Activated CD4-positive, alpha-beta T cell treated with anti-CD3 and anti-CD28 coated beads, Interleukin-2, amount 10 ng/mL, durations not matched to agents 24 days and 14 days (primary cell): Measurements from ENCODE around the gene CRNKL1. TPM values are rescaled to one million over a fixed set of nuclear protein-coding genes. Genes with fewer than 3 reads are reported as not detected.

Source experiments
- DNase-seq: peaks from one replicate; pipeline ENCODE4 v3.0.0; 2022
- H3K27ac Mint-ChIP-seq: one replicate; pipeline ENCODE4 v1.8.0; 2022; ENCODE audit warnings: mild to moderate bottlenecking, mixed read lengths
- H3K27me3 Mint-ChIP-seq: one replicate; pipeline ENCODE4 v1.8.0; 2022; ENCODE audit warnings: mixed read lengths
- H3K36me3 Mint-ChIP-seq: one replicate; pipeline ENCODE4 v1.8.0; 2022; ENCODE audit warnings: low read depth, mild to moderate bottlenecking, mixed read lengths
- H3K4me1 Mint-ChIP-seq: one replicate; pipeline ENCODE4 v1.8.0; 2021; ENCODE audit warnings: mixed read lengths
- H3K4me3 Mint-ChIP-seq: one replicate; pipeline ENCODE4 v1.8.0; 2022; ENCODE audit warnings: mild to moderate bottlenecking, moderate library complexity, mixed read lengths
- H3K9me3 Mint-ChIP-seq: one replicate; pipeline ENCODE4 v1.8.0; 2021; ENCODE audit warnings: mixed read lengths
- intact Hi-C: fragments of 100-400 bp; cut with micrococcal nuclease; formaldehyde crosslinking; loops from one replicate; pipeline ENCODE4 v1.15.1; 2023
- total RNA-seq: library from RNA; stranded (reverse); gene quantifications from 2 replicates; pipeline ENCODE4 v1.2.3, GENCODE V29; 2022

CRNKL1 gene
- total RNA-seq, 1 donor from 2014 or later = 22.7 TPM

DNA sequence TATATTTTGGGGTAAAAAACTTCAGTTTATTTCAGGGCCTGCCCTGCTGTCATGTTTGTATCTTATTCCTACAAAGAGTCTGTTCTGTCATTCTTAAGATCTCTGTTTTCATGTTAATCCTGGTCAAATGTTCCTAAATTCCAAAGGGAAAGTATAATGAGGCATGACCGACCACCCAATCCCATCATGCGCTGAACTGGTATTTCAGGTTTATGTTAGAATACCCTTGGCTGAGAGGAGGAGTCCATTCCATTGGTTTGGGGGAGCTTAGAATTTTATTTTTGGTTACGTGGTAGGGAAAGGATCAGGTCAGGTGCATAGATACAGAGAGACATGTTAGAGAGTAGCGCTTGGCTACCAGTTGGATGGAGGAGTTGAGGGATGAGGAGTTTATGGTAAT is 25.8 kb upstream of the CRNKL1 start:
- H3K36me3 Mint-ChIP-seq = no peaks in the 10 kb centered on the region
- H3K4me3 Mint-ChIP-seq = no peak overlapping the region
- H3K9me3 Mint-ChIP-seq = no peaks in the 10 kb centered on the region
- H3K4me1 Mint-ChIP-seq = no peaks in the 10 kb centered on the region
- H3K27ac Mint-ChIP-seq = no peak overlapping the region
- peaks cover 20% of the 10 kb centered on the region for H3K27me3 Mint-ChIP-seq
- intact Hi-C loops = no loop called here
- DNase-seq = no peak

DNA sequence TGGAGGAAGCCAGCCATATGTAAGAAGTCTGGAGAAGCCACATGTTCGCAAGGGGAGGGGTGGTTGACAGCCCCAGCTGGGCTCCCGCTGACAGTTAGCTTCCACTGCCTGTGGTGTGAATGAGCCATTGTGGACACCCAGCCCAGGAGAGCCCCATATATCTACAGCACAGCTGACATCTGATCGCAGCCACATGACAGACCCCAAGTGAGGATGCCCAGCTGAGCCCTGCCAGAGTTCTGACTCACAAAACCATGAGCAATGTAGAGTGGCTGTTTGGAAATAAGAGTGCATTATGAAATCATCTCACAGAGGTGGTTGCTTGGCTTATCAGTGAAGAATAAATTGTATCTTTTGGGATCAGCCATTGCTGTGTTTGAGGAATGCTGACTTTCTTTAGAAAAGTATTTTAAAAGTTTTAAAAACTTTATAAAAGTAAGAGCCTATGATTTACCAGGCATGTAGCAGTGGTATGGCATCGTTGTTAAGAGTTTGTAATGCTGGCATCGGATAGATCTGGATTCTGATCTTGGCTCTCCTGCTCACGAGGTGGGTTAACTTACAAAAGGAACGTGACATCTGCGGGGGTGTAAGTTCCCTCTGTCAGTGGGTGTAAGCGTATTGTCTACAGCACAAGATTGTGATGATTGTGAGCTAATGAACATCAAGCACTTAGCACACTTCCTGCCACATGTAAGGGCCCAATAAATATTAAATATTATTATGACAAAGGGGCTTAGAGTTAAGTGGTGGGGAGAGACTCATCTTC is 24.2 kb upstream of the CRNKL1 start:
- Mint-ChIP-seq H3K27ac (no peak overlapping the region), H3K4me1 (no peaks in the 10 kb centered on the region), H3K36me3 (no peaks in the 10 kb centered on the region), H3K9me3 (no peaks in the 10 kb centered on the region), H3K4me3 (no peak overlapping the region), H3K27me3 (peaks cover 15% of the 10 kb centered on the region)
- intact Hi-C loops = no loop called here
- no peak for DNase-seq

DNA sequence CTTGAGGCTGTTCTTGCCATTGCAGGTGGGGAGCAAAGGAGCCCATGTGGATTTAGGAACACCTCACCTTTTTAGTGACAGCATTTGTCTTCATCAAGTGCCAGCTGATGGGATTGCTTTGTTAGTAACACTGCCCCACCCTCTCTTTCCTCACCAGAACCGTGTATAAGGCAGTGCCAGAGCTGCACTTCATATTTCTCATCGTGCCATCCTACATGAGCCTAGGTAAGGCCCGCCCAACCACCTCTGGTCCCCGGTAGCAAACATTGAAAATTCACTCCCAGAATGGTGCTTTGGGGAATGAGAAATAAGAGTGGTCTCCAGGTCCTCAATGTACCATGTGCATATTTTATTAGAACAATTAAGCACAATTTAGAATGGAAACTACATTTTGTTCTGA is 22.8 kb upstream of the CRNKL1 start:
- peak; percentile 30 for DNase-seq
- H3K36me3 Mint-ChIP-seq = no peaks in the 10 kb centered on the region
- intact Hi-C loops = no loop called here
- peaks cover 15% of the 10 kb centered on the region for H3K27me3 Mint-ChIP-seq
- H3K9me3 Mint-ChIP-seq = no peaks in the 10 kb centered on the region
- no peak overlapping the region for H3K4me3 Mint-ChIP-seq
- no peaks in the 10 kb centered on the region for H3K4me1 Mint-ChIP-seq
- no peak overlapping the region for H3K27ac Mint-ChIP-seq

DNA sequence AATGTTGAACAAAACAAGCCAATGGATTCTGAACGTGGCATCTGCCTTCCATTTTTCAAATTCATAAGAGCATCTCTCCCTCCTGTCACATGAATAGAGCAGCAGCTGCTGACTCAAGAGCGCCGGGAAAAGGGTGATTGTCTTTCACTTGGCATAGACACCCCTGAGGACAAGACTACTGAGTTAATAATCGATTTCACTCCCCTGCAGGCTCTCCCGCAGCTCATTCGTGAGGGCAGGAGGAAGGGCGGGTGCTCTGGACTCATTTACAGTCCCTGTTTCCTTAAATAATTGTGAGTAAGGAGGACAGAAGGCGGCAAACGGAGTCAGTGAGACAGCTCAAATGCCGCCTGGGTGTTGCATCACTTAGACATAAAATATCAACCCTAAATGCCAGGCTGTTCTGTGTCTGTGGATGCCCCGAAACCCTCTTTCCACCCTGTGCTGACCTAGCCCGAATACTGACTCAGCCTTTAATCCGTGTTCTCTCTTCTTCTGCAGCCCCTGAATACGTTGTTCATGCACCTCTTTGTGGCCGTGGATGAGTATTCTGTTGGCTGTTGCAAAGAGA is 21.6 kb upstream of the CRNKL1 start:
- no peaks in the 10 kb centered on the region for H3K36me3 Mint-ChIP-seq
- no peaks in the 10 kb centered on the region for H3K4me1 Mint-ChIP-seq
- peak; percentile 29 for DNase-seq
- no peak overlapping the region for H3K4me3 Mint-ChIP-seq
- no peak overlapping the region for H3K27ac Mint-ChIP-seq
- H3K9me3 Mint-ChIP-seq = no peaks in the 10 kb centered on the region
- intact Hi-C loops = no loop called here
- H3K27me3 Mint-ChIP-seq = peaks cover 12% of the 10 kb centered on the region

DNA sequence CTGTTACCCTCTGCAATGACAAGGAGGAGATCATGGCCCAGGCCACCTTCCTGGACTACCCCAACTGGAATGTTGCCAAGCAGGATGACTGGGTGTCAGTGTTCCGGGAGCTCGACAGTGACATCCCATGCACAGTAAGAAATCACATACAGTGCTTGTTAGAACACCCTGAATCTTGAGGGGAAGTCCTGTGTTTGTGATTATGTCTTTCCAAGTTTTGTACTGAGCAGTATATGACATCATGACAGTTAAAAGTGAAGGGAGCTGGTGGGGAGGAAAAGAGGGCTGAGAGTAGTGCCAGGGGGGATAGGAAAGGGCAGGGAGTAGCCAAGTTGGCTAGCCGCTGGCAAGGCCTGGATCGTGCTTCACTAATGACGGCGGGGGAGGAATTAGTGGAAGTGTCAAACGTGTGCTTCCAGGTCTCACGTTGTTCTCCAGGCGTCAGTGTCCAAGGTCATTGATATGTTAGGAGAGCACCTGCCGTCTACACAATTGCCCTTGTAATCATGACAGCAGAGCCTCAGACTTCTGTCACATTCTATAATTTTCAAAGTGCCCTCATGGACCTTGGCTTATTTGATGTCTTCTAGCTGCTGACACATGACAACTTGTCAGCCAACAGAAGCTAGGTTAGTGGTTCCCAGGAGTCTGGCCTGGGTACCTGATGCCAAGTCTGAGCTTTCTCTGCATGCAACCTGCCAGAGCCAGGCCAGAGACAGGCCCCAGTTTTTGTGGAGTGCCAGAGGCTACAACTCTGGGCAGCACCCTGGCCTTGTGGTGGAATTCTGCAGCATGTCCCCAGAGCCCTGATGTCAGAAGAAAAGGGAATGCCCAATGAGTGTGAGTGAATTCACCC is 18.8 kb upstream of the CRNKL1 start:
- H3K36me3 Mint-ChIP-seq = no peaks in the 10 kb centered on the region
- H3K9me3 Mint-ChIP-seq = no peaks in the 10 kb centered on the region
- intact Hi-C loops = no loop called here
- peaks cover 2% of the 10 kb centered on the region for H3K27me3 Mint-ChIP-seq
- no peak for DNase-seq
- H3K4me1 Mint-ChIP-seq = no peaks in the 10 kb centered on the region
- no peak overlapping the region for H3K27ac Mint-ChIP-seq
- no peak overlapping the region for H3K4me3 Mint-ChIP-seq

DNA sequence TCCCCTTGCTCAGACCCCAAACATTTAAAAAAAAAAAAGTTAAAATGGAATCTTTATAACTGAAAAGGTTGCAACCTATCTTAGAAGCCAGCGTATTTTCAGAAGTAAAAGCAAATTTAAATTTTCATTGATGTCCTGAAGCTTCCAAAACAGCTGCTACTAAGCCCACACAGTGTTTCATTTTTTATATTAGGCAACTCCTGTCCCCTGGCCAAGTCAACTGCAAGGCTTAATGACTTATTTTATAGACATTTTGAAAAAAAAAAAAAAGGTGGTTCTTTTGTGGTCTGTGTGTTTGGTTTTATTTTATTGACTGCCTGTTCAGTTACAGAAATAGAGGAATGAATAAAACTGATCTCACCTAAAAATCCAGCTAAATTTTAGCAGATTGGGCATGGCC is 13.1 kb upstream of the CRNKL1 start:
- DNase-seq = no peak
- Mint-ChIP-seq H3K4me1 (no peaks in the 10 kb centered on the region), H3K36me3 (no peaks in the 10 kb centered on the region), H3K27me3 (peaks cover 16% of the 10 kb centered on the region), H3K4me3 (no peak overlapping the region), H3K27ac (no peak overlapping the region), H3K9me3 (no peaks in the 10 kb centered on the region)
- intact Hi-C loops = no loop called here

DNA sequence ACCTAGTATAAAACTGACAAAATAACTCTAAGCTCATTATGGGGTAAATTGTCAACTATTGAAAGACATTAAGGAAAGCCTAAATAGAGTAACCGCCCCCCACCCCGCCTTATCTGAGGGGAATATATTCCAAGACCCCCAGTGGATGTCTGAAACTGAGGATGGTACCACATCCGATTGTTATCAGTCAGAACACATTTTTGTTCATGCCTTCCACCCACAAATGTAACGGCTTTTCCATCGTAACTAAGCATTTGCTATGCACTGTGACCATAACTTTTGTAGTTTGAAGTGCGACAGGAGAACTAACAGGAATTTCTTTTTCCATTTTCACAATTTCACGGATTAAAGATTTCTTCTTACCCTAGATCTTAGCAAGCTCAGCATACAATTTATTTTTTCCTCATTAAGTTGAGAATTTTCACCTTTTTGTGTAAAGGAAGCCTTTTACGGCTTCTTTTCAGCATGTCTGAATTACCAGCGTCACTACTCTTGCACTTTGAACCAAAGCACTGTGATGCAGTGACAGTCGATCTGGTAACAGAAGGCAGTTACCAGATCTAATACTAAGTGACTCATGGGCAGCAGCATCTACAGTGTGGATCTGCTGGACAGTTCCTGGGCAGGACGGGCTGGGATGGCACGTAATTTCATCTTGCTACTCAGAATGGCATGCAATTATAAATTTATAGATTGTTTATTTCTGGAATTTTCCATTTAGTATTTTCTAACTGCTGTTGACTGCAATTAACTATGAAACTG is 11.9 kb upstream of the CRNKL1 start:
- H3K27ac Mint-ChIP-seq = no peak overlapping the region
- H3K36me3 Mint-ChIP-seq = no peaks in the 10 kb centered on the region
- H3K4me3 Mint-ChIP-seq = no peak overlapping the region
- intact Hi-C loops = no loop called here
- H3K9me3 Mint-ChIP-seq = no peaks in the 10 kb centered on the region
- DNase-seq = no peak
- peaks cover 21% of the 10 kb centered on the region for H3K27me3 Mint-ChIP-seq
- no peaks in the 10 kb centered on the region for H3K4me1 Mint-ChIP-seq

- Mint-ChIP-seq H3K4me1 (no peaks in the 10 kb centered on the region), H3K9me3 (no peaks in the 10 kb centered on the region), H3K36me3 (no peaks in the 10 kb centered on the region), H3K4me3 (no peak overlapping the region), H3K27ac (no peak overlapping the region), H3K27me3 (peaks cover 19% of the 10 kb centered on the region)
- no peak for DNase-seq
- intact Hi-C loops = no loop called here
Measured at GRCh38 chr20:20060234-20060998, 8.2 kb upstream of the CRNKL1 start.

- Mint-ChIP-seq H3K4me3 (peak overlapping the region; percentile 98), H3K4me1 (peaks cover 10% of the 10 kb centered on the region), H3K36me3 (peaks cover 34% of the 10 kb centered on the region), H3K27me3 (peaks cover 1% of the 10 kb centered on the region), H3K9me3 (no peaks in the 10 kb centered on the region), H3K27ac (peak overlapping the region; percentile 96)
- intact Hi-C loops = loop anchor here (1.0 kb wide), 3 partner anchors 34 to 1252 kb away; partner anchors contain the start of genes NAA20, RALGAPA2 and XRN2
- no peak for DNase-seq
Measured at GRCh38 chr20:20051767-20052073, 546 bp downstream of the CRNKL1 start.

DNA sequence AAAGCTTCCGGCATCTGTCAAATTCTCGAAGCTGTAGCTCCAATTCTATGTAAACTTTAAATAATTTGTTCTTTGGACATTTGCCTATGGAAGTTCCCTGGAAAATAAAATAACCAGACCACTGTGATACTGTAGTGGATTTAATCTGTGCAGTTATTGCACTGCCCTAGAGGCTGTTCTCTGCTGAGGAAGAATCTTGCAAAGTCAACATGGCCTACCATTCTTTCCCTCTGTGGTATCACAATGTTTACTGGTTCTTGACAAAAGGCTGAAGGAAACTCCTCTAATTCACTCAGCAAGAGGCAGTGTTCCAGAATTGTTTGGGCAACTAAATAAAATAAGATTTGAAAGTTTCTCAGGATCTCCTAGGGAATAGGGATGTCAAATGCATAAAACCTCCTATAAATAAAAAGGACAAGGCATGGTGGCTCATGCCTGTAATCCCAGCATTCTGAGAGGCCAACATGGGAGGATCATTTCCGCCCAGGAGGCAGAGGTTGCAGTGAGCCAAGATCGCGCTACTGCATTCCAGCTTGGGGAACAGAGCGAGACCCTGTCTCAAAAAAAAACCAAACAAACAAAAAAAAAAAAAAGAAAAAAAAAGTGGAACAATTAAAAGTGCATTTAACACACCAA is 12.4 kb downstream of the CRNKL1 start:
- no peak overlapping the region for H3K4me3 Mint-ChIP-seq
- no peaks in the 10 kb centered on the region for H3K9me3 Mint-ChIP-seq
- peaks cover 76% of the 10 kb centered on the region for H3K36me3 Mint-ChIP-seq
- no peaks in the 10 kb centered on the region for H3K27me3 Mint-ChIP-seq
- intact Hi-C loops = no loop called here
- no peak for DNase-seq
- H3K4me1 Mint-ChIP-seq = no peaks in the 10 kb centered on the region
- no peak overlapping the region for H3K27ac Mint-ChIP-seq

DNA sequence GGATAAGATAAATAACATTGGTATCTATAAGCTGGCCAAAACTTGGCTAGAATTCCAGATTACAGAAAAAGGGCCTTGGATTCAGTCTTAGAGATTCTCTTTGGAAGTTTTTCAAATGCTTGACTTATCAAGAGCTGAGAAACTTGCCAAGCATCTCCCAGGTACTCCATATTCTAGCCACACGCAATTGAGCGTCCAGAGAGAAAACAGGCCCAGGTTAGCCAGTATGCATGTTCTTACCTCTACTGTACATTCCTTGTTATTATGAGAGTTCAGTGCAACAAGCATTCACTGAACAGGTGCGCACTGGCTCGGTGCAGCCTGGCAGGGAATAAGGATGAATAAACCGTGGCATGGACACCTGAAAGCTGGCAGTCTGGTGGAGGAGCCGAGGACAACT is 13.7 kb downstream of the CRNKL1 start:
- Mint-ChIP-seq H3K9me3 (no peaks in the 10 kb centered on the region), H3K27me3 (no peaks in the 10 kb centered on the region), H3K4me3 (no peak overlapping the region), H3K36me3 (peaks cover 69% of the 10 kb centered on the region), H3K4me1 (no peaks in the 10 kb centered on the region), H3K27ac (no peak overlapping the region)
- no peak for DNase-seq
- intact Hi-C loops = no loop called here

DNA sequence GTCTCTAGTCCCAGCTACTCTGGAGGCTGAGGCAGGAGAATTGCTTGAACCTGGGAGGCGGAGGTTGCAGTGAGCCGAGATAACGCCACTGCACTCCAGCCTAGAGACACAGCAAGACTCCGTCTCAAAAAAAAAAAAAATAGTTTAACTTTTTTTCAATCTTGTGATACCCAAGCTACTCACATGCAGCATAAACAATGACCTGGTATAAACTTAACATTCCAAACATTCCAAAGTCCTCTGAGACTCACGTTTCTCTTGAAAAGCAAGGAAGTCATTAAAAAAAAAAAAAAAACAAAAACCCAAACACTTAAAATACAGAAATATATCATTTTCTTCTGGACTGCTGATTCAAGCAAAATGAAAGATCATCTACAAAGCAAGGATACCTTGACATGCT is 14.3 kb downstream of the CRNKL1 start:
- Mint-ChIP-seq H3K36me3 (peaks cover 63% of the 10 kb centered on the region), H3K27ac (no peak overlapping the region), H3K27me3 (no peaks in the 10 kb centered on the region), H3K9me3 (no peaks in the 10 kb centered on the region), H3K4me1 (no peaks in the 10 kb centered on the region), H3K4me3 (no peak overlapping the region)
- intact Hi-C loops = no loop called here
- no peak for DNase-seq

- DNase-seq = no peak
- Mint-ChIP-seq H3K4me1 (no peaks in the 10 kb centered on the region), H3K27me3 (no peaks in the 10 kb centered on the region), H3K4me3 (no peak overlapping the region), H3K9me3 (no peaks in the 10 kb centered on the region), H3K36me3 (peaks cover 57% of the 10 kb centered on the region), H3K27ac (no peak overlapping the region)
- intact Hi-C loops = no loop called here
Measured at GRCh38 chr20:20036756-20037155, 15.5 kb downstream of the CRNKL1 start.
